ENCODE measurements around the gene SLC9A3.

GRCh38 chr5:491856-492155, 32.4 kb downstream of the SLC9A3 start:
- TF ChIP-seq, protein P1, sequence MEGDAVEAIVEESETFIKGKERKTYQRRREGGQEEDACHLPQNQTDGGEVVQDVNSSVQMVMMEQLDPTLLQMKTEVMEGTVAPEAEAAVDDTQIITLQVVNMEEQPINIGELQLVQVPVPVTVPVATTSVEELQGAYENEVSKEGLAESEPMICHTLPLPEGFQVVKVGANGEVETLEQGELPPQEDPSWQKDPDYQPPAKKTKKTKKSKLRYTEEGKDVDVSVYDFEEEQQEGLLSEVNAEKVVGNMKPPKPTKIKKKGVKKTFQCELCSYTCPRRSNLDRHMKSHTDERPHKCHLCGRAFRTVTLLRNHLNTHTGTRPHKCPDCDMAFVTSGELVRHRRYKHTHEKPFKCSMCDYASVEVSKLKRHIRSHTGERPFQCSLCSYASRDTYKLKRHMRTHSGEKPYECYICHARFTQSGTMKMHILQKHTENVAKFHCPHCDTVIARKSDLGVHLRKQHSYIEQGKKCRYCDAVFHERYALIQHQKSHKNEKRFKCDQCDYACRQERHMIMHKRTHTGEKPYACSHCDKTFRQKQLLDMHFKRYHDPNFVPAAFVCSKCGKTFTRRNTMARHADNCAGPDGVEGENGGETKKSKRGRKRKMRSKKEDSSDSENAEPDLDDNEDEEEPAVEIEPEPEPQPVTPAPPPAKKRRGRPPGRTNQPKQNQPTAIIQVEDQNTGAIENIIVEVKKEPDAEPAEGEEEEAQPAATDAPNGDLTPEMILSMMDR (IDR thresholded peaks at IDR 0.05; ENCODE audit: borderline replicate concordance, extremely low read depth, low read length, poor library complexity, severe bottlenecking), result no peak
- no peak for TF ChIP-seq EZH2 (IDR thresholded peaks at IDR 0.05; ENCODE audit: borderline replicate concordance, low read depth, low read length, severe bottlenecking)

Data from DND-41 (cell line).